ENCODE results near the gene MTMR1. TPM values are rescaled to one million over a fixed set of nuclear protein-coding genes. Genes with fewer than 3 reads are reported as not detected.

Gene MTMR1
- total RNA-seq, 4 donors from 2014 or later: 15.0 to 27.7 (median 22.1) TPM

GRCh38 chrX:150683536-150684146, 9.6 kb upstream of the MTMR1 start:
- Histone ChIP-seq H3K4me3 (no peak overlapping the region), H3K36me3 (no peaks in the 10 kb centered on the region), H3K4me1 (no peaks in the 10 kb centered on the region), H3K9me3 (no peaks in the 10 kb centered on the region), H3K27me3 (no peaks in the 10 kb centered on the region), H3K27ac (replicated peaks in 1 of 4) (no peak overlapping the region)
- no peak for DNase-seq (ENCODE audit: extremely low spot score)
- TF ChIP-seq POLR2A (IDR thresholded peaks at IDR 0.05; ENCODE audit: low read depth) (no peak), POLR2AphosphoS5 (IDR thresholded peaks at IDR 0.05) (no peak)
- TF ChIP-seq, protein P1, sequence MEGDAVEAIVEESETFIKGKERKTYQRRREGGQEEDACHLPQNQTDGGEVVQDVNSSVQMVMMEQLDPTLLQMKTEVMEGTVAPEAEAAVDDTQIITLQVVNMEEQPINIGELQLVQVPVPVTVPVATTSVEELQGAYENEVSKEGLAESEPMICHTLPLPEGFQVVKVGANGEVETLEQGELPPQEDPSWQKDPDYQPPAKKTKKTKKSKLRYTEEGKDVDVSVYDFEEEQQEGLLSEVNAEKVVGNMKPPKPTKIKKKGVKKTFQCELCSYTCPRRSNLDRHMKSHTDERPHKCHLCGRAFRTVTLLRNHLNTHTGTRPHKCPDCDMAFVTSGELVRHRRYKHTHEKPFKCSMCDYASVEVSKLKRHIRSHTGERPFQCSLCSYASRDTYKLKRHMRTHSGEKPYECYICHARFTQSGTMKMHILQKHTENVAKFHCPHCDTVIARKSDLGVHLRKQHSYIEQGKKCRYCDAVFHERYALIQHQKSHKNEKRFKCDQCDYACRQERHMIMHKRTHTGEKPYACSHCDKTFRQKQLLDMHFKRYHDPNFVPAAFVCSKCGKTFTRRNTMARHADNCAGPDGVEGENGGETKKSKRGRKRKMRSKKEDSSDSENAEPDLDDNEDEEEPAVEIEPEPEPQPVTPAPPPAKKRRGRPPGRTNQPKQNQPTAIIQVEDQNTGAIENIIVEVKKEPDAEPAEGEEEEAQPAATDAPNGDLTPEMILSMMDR (IDR thresholded peaks at IDR 0.05): peak in 2 of 3 experiments; percentile 26 to 51
- 44% methylated on average over 7 of the region's 7 CpGs for WGBS
- intact Hi-C loops (cut with DNase I): no loop called here

GRCh38 chrX:150688911-150689451, 4.2 kb upstream of the MTMR1 start:
- WGBS: 63% methylated on average over 5 of the region's 5 CpGs
- no peaks in the 10 kb centered on the region for H3K27me3 ChIP-seq
- H3K4me3 ChIP-seq: no peak overlapping the region
- no peaks in the 10 kb centered on the region for H3K36me3 ChIP-seq
- DNase-seq (ENCODE audit: extremely low spot score): no peak
- peaks cover 0 to 9% (median 0%) of the 10 kb centered on the region in 4 donors for H3K9me3 ChIP-seq
- intact Hi-C loops (cut with DNase I): no loop called here
- TF ChIP-seq, protein P1 (IDR thresholded peaks at IDR 0.05): no peak
- TF ChIP-seq POLR2AphosphoS5 (IDR thresholded peaks at IDR 0.05) (no peak), POLR2A (IDR thresholded peaks at IDR 0.05; ENCODE audit: low read depth) (no peak), EP300 (IDR thresholded peaks at IDR 0.05) (no peak)
- no peak overlapping the region for H3K27ac ChIP-seq (replicated peaks in 1 of 4)
- H3K4me1 ChIP-seq: peaks cover 0 to 7% (median 5%) of the 10 kb centered on the region in 4 donors

- Histone ChIP-seq H3K27ac (replicated peaks in 1 of 4) (no peak overlapping the region), H3K4me3 (no peak overlapping the region), H3K9me3 (peaks cover 0 to 9% (median 0%) of the 10 kb centered on the region in 4 donors), H3K27me3 (no peaks in the 10 kb centered on the region), H3K4me1 (peaks cover 4 to 18% (median 11%) of the 10 kb centered on the region in 4 donors), H3K36me3 (no peaks in the 10 kb centered on the region)
- TF ChIP-seq POLR2A (IDR thresholded peaks at IDR 0.05; ENCODE audit: low read depth) (no peak), POLR2AphosphoS5 (IDR thresholded peaks at IDR 0.05) (no peak), EP300 (IDR thresholded peaks at IDR 0.05) (no peak)
- TF ChIP-seq, protein P1 (IDR thresholded peaks at IDR 0.05): no peak
- intact Hi-C loops (cut with DNase I): no loop called here
- no peak for DNase-seq (ENCODE audit: extremely low spot score)
Measured at GRCh38 chrX:150690126-150690525, 3.1 kb upstream of the MTMR1 start.

DNA sequence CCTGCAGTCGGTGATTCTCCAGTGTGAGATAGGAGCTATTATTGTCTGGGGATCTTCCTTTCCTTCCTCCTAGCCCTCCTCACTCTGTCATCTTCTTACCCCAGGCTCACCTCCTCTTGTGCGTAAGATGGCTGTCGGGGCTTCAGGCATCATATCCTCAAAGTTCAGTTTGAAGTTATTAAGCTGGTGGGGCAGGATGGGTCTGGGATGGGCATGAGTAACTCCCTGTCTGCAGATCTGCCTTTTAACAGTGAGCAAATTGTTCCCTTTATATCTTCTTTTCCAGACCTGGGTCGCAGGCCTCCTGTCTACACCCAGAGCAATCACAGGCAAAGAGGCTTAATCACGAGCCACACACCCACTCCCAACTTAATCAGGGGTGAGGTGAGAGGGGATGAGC, 900 bp upstream of the MTMR1 start:
- TF ChIP-seq, protein P1 (IDR thresholded peaks at IDR 0.05): no peak
- TF ChIP-seq POLR2A (IDR thresholded peaks at IDR 0.05; ENCODE audit: low read depth): no peak

More for the DNA sequence above, 900 bp upstream of the MTMR1 start:
- peak overlapping the region; percentile 78 to 85 (median 82) for H3K27ac ChIP-seq (replicated peaks in 1 of 4)
- no peaks in the 10 kb centered on the region for H3K36me3 ChIP-seq
- peak overlapping the region; percentile 60 to 69 (median 64) for H3K4me3 ChIP-seq
- peaks cover 4 to 20% (median 16%) of the 10 kb centered on the region in 4 donors for H3K4me1 ChIP-seq
- H3K9me3 ChIP-seq: peaks cover 0 to 9% (median 0%) of the 10 kb centered on the region in 4 donors
- no peaks in the 10 kb centered on the region for H3K27me3 ChIP-seq
- DNase-seq (ENCODE audit: extremely low spot score): no peak
- 61% methylated on average over 5 of the region's 5 CpGs for WGBS
- intact Hi-C loops (cut with DNase I): no loop called here

Measured in esophagus muscularis mucosa (tissue), 4 donors.